Kidney capillary endothelial cell (primary cell): ENCODE data around the gene MYO5B.
"Not testable (repeated sequence)": the region's sequence is repeated elsewhere in the genome, so short reads cannot be mapped to it uniquely, and the experiment has no call there.

Source experiments
- DNase-seq: peaks from one replicate; pipeline ENCODE4 v3.0.0-alpha.2; 2018; ENCODE audit warnings: low spot score

Gene MYO5B

DNA sequence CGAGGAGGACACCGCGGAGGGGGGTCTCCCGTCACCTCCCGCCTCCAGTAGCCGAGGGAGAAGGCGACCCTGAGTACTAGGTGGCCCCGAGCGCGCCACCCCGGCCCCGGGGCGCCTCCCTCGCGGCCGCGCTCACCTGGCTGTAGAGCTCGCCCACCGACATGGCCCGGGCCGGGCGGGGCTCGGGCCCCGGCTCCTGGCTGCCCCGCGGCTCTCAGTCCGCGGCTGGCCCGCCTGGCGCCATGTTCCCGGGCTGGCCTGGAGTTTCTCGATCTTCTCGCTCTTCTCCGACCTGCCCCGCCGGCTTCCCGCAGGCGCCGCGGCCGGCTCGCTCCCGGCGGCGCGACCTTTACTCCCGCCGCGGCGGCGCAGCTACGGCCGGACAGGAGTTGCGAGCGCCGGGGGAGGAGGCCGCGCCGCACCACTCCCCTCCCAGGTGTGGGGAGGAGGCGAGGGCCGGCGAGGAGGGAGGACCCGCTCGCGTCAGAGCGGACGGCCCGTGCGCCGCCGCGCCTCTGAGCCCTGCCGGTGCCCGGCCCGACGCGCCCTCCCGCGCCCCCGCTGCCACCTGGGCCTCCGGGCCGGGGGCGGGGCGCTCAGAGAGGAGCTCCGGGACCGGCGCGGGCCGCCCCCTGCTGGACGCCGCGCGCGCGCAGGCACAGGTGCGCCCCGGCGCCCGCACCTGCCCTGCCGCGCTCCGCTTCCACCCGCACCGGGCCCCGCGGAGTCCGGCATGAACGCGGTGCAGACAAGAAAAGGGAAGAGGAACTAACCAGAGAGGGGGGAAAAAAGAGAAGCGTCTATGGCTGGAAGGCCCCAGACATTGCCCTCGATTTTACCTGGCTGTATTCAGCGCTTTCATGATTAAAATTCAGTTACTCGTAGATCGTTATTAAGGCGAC lies at the start of gene MYO5B:
MYO5B (minus strand) TSS at position 517 of the 902 bp plus-strand sequence; CDS start at position 163, 354 bp downstream.
- no peak for DNase-seq

DNA sequence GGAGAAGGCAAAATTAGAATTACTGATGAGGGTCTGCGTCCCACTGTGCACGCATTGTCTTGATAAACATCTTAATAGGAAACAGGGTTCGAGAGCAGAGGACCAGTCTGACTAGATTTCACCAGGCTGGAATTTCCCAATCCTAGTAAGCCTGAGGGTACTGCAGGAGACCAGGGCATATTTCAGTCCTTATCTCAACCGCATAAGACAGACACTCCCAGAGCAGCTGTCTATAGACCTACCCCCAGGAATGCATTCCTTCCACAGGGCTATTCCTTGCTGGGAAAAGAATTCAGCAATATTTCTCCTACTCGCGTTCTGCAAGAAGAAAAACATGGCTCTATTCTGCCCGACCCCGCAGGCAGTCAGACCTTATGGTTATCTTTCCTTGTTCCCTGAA lies 46.8 kb upstream of the MYO5B start:
- DNase-seq: not testable (repeated sequence)

GRCh38 chr18:50240080-50240563 lies 45.2 kb upstream of the MYO5B start:
- no peak for DNase-seq

DNA sequence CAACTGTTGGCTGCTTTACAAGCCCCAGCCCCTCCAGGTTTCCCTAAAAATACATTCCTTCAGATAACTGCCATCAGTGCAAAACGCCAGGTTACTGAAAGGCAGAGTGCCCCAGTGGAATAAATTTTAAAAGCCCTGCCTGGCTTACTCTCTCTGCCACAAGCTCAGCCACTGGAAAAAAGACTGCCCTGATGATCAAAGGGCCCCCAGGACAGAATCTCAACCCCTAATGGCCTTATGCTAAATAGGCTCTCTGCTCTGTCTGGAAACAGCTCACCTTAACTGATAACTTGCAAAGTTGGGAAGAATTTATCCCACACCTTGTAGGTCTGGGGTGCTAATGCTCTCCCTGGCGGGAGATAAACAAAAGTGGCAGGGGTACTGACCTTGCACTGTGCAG lies 37.5 kb upstream of the MYO5B start:
- DNase-seq: no peak

DNA sequence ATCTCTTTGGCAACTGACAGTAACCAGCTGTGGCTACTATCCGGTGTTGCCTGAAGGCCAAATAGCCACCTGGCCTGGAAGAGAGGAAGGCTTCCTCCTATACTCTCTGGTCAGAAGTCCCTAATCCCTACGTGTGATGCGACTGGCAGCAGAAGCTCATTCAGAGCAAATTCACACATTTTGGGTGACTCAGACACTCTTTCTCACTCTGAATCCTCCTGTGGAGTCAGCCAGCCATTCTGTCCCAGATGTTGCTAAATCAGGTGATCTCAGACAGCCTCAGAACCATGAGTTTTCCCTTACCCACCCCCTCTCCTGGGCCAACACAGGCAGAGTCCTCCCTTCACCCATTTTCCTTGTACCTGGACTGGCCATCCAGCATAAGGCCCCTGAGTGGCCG lies 36.7 kb upstream of the MYO5B start:
- no peak for DNase-seq

GRCh38 chr18:50220249-50220648 lies 25.3 kb upstream of the MYO5B start:
- not testable (repeated sequence) for DNase-seq

DNA sequence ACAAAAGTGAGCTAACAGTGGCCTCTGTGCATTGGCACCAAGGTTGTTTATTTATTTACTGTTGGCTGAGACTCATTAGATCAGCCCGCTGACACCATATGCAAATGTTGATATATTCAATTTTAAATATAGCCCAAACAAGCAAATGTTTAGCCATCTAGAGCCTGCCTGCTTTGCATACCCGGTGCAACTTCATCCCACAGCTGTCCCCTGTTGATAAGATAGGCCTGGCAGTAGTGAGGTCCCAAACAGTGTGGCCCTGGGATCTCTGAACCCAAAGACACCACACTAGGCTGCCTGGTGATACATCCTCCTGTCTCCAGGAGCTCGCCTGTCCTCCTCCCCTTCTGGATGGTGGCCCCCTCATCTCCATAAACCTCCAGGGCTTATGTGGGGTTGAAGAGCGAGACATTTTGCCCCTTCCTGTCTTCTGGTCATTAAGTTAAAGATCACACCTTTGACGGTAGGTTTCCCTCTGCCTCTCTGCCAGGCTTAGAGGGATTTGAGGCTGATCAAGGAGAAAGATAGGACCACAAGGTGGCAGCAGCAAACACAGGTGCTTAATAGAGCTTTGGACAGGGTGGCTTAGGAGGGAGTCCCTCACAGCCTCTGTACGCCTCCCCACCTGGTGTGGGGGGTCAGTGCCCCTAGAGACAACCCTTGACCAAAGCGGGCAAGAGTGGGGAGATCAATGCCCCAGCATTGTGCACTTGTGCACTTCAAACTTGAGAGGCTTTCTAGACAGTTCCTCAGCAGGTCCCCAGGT lies 23.7 kb upstream of the MYO5B start:
- no peak for DNase-seq

GRCh38 chr18:50209311-50209710 lies 14.4 kb upstream of the MYO5B start:
- no peak for DNase-seq

- DNase-seq: no peak
These were observed 12.8 kb upstream of the MYO5B start for GRCh38 chr18:50207722-50208121.

- peak; percentile 31 for DNase-seq
These were observed 9.1 kb upstream of the MYO5B start for GRCh38 chr18:50203801-50204604.

DNA sequence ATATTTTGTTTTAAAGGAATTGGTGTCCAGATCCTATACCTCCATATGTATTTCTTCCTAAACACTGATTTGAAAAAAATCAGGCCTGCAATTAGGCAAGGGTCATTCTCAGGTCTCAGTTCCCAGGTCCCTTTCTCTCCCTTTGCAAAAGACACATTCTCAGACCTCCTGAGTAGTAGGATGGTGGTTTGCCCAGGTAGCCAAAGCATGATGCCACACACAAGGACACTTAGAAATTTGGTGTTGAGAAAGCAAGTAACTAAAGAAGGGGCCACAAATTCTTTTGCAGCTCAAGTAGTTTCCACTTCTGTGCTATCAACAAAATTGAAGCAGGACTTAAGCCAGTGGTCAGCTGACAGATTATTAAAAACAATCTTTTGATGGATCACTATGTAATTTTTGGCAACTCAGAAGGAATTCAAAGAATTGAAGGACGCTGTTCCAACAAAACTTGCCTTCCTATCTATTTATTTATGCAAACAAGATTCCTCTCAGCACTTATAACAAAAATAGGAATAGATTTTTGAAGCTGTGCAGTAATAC lies 6.6 kb upstream of the MYO5B start:
- no peak for DNase-seq

DNA sequence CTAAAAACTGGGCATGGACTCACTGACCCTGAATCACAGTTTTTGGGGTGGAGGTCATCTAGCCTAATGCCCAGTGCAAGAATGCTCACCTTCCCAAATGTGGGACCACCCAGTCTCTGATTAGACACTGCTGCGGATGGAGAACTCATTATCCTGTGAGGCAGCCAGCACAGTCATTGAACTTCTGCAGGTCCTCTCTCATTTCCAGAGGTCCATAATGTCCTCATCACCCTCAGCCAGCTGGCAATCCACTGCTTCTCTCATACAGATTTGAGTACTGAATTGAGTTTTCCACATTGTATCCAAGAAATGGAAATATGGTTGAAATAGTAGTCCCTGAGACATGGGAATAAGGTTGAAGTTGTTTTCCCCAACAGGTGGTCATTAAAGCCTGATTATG lies 5.0 kb upstream of the MYO5B start:
- DNase-seq: no peak

GRCh38 chr18:50199346-50199855 lies 4.5 kb upstream of the MYO5B start:
- DNase-seq: no peak

- DNase-seq: no peak
These were observed 1.3 kb upstream of the MYO5B start for GRCh38 chr18:50196261-50196660.

DNA sequence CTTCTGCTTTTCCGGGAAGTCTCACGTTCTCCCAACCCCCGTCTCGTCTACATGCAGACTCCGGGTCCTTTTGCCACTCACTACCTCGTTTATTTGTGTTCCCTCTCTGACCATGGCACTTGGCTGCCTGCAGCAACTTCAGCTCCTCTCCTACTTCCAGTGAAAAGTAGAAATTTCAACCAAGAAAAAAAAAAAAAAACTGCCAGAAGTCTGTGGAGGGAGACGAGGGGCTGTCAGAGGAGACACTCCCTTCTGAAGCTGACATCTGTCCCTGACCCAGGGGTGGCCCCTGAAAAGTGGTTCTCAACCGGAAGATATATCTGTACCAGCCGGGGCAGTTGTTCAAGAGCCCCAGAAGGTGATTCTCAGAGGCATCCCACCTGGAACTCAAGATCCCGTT lies 742 bp upstream of the MYO5B start:
- DNase-seq: no peak

GRCh38 chr18:50193796-50194630 lies 934 bp downstream of the MYO5B start:
- no peak for DNase-seq

DNA sequence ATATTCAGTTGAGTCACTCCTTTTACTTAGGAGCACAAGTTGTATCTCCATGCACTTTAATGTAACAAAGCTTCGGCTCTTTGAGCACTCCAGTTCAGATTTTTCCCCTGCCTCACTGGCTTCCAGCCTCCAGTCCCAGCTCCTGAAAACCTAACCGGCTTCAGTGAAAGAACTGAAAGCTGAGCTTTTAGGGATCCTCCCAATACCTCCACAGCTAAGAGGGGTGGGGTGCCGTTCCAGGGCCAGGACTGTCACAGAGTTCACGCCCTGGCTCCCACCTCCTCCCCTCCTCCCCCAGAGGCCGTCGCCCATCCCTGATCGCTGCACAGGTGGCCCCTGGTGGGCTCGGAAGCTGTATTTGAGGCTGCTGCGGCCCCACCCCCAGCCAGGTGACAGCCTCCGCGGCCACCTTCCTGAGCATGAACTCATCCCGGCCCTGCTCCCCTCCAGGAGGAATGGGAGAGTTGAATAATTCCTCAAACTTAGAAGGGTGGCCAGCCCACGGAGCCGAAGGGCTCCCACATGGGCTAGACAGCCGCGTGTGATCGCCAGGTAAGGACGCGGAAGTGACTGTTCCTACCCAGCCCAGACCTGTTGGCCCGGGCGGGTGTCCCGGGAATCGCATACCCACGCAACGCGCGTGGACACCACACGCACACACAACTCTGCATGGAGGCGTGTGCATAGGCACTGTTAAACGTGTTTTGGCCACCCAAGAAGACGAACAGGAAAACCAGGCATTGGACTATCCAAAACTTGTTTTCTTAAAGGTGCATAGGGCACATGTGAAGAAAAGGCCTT lies 1.8 kb downstream of the MYO5B start:
- DNase-seq: no peak

GRCh38 chr18:50190926-50191325 lies 4.0 kb downstream of the MYO5B start:
- DNase-seq: no peak

DNA sequence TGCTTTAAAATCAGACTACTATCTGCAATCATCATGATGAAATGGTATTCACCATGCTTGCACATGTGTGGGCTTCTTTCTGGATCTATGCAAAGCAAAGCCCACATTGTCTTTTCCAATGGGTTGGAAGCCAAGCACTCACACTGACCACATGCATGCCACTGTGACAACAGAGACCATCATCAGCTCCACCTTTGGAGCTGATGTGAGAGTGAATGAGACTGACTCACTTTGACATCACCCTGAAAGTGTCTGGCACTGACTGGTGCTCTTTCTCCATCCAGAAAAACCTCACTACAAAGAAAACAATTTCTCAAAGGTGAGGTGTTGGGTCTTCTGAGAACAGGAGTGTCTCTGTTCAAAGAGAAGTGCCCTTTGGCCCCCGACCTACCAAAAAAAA lies 4.7 kb downstream of the MYO5B start:
- DNase-seq: no peak

DNA sequence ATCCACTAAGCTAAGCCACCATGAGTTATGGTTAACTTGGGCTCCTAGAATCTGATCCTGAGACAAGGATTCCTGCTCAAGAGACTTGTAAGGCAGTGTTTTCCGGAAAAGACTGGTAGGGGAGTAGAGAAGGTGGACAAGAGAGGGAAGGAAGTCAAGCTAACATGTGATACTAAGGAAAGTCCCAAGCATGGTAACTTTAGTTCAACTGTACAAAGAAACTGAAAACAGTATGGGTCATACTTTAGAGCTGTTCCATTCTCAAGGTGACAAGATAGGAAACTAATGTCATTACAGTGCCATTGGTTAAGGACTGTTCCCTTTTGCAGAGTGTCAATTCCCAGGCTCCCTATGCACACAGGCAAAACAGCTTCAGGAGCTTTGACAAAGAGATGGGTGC lies 5.8 kb downstream of the MYO5B start:
- DNase-seq: no peak
